SK-N-SH treated with all-trans-retinoic acid at 6 μM for 48 hours (cell line): ENCODE data around the gene GPC5.

Source experiments
- ARNTL ChIP-seq: fragments of 450-650 bp; formaldehyde crosslinking; IDR thresholded peaks from 2 replicates; pipeline ENCODE4 v1.5.0; 2020; ENCODE audit warnings: low read depth, mild to moderate bottlenecking, moderate library complexity, borderline replicate concordance
- CREB5 ChIP-seq: fragments of 250-450 bp; sonication (Bioruptor Pico); IDR thresholded peaks from 2 replicates; pipeline ENCODE4 v1.5.1; 2020; ENCODE audit warnings: low read depth, mild to moderate bottlenecking, moderate library complexity
- CSRNP3 ChIP-seq: fragments of 250-450 bp; sonication (Bioruptor Pico); IDR thresholded peaks from 2 replicates; pipeline ENCODE4 v1.5.1; 2021; ENCODE audit warnings: mild to moderate bottlenecking, moderate library complexity
- PATZ1 ChIP-seq: fragments of 250-450 bp; sonication (Bioruptor Pico); IDR thresholded peaks from 2 replicates; pipeline ENCODE4 v1.8.0; 2020; ENCODE audit warnings: mild to moderate bottlenecking, moderate library complexity, borderline replicate concordance
- POU6F1 ChIP-seq: fragments of 250-450 bp; sonication (Bioruptor Pico); IDR thresholded peaks from 2 replicates; pipeline ENCODE4 v1.8.0; 2021; ENCODE audit warnings: low read depth, mild to moderate bottlenecking, moderate library complexity, borderline replicate concordance
- TCF4 ChIP-seq: fragments of 250-450 bp; sonication (Bioruptor Pico); IDR thresholded peaks from 2 replicates; pipeline ENCODE4 v1.8.0; 2021; ENCODE audit warnings: mild to moderate bottlenecking, moderate library complexity, borderline replicate concordance
- TSHZ2 ChIP-seq: fragments of 250-450 bp; sonication (Bioruptor Pico); IDR thresholded peaks from 2 replicates; pipeline ENCODE4 v1.5.0; 2020; ENCODE audit warnings: mild to moderate bottlenecking, moderate library complexity
- ZFP3 ChIP-seq: fragments of 250-450 bp; sonication (Bioruptor Pico); IDR thresholded peaks from 2 replicates; pipeline ENCODE4 v1.5.0; 2020; ENCODE audit warnings: mild to moderate bottlenecking, moderate library complexity
- ZNF8 ChIP-seq: fragments of 450-650 bp; formaldehyde crosslinking; IDR thresholded peaks from 2 replicates; pipeline ENCODE4 v1.5.0; 2020; ENCODE audit warnings: mild to moderate bottlenecking, moderate library complexity

GRCh38 chr13:92158346-92158745, 759.9 kb downstream of the GPC5 start:
- TF ChIP-seq ARNTL (CRISPR knock-in tag) (no peak), CSRNP3 (CRISPR knock-in tag) (no peak), TCF4 (CRISPR knock-in tag) (no peak), ZNF8 (CRISPR knock-in tag) (no peak), PATZ1 (CRISPR knock-in tag) (no peak), ZFP3 (CRISPR knock-in tag) (no peak), TSHZ2 (CRISPR knock-in tag) (no peak), POU6F1 (no peak), CREB5 (no peak)
